ENCODE data around the gene NMNAT3. TPM values are rescaled to one million over a fixed set of nuclear protein-coding genes. Genes with fewer than 3 reads are reported as not detected.

The NMNAT3 gene
- total RNA-seq, 1 experiment from 2014 or later = 4.8 TPM

DNA sequence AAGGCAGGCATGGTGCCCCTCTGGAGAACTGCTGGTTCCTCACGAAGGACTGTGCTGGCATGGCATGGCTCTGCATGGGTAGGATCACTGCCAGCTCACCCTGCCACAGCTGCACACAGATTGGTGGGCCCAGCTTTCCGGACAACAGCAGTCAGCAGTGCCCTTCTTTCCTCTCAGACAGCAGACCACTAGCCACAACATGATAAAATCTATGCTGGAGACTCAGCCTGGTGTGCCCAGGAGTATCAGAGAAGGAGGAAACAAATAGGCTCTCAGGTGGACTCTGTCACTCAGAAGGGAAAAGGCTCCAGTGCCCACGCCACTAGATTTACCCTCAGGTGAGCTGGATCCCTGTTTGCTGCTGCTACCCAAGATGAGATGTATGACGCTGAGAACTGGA is 4.9 kb downstream of the NMNAT3 start:
- no TSS peak for BruUV-seq (replicated peaks)
- CTCF ChIA-PET = no interaction called here
- Histone ChIP-seq H3K9me3 (ENCODE audit: low read length) (no peaks in the 10 kb centered on the region), H3K9ac (ENCODE audit: low read length) (no peak overlapping the region), H3K9me2 (replicated peaks; ENCODE audit: low read length) (no peaks in the 10 kb centered on the region), H4K20me1 (ENCODE audit: low read length) (no peaks in the 10 kb centered on the region), H3K4me1 (ENCODE audit: insufficient read depth, low read length) (no peaks in the 10 kb centered on the region; the same call in 1 of the 2 replicates), H3F3A (ENCODE audit: low read length, unreplicated experiment) (no peaks in the 10 kb centered on the region), H3K79me2 (ENCODE audit: low read length) (no peaks in the 10 kb centered on the region), H3K27me3 (ENCODE audit: low read length) (no peaks in the 10 kb centered on the region), H3K27ac (ENCODE audit: low read length) (no peak overlapping the region), H3K4me3 (ENCODE audit: low read length) (no peak overlapping the region), H2AFZ (ENCODE audit: low read length) (no peak overlapping the region), H3K36me3 (ENCODE audit: low read depth, low read length) (no peaks in the 10 kb centered on the region), H3K4me2 (ENCODE audit: low read length) (no peak overlapping the region)
- POLR2A ChIA-PET (ENCODE audit: unreplicated experiment) = no interaction called here
- DNase-seq (no peak), ATAC-seq (no peak)
- TF ChIP-seq EZH2 (IDR thresholded peaks at IDR 0.05; ENCODE audit: low read length, unreplicated experiment) (no peak), EZH2phosphoT487 (IDR thresholded peaks at IDR 0.05; ENCODE audit: borderline replicate concordance, low read length) (no peak)
- TF ChIP-seq, protein P1, sequence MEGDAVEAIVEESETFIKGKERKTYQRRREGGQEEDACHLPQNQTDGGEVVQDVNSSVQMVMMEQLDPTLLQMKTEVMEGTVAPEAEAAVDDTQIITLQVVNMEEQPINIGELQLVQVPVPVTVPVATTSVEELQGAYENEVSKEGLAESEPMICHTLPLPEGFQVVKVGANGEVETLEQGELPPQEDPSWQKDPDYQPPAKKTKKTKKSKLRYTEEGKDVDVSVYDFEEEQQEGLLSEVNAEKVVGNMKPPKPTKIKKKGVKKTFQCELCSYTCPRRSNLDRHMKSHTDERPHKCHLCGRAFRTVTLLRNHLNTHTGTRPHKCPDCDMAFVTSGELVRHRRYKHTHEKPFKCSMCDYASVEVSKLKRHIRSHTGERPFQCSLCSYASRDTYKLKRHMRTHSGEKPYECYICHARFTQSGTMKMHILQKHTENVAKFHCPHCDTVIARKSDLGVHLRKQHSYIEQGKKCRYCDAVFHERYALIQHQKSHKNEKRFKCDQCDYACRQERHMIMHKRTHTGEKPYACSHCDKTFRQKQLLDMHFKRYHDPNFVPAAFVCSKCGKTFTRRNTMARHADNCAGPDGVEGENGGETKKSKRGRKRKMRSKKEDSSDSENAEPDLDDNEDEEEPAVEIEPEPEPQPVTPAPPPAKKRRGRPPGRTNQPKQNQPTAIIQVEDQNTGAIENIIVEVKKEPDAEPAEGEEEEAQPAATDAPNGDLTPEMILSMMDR (conservative IDR thresholded peaks at IDR 0.05; ENCODE audit: low read depth, low read length) = no peak
- intact Hi-C loops (cut with micrococcal nuclease) = no loop called here

- POLR2A ChIA-PET (ENCODE audit: unreplicated experiment) = no interaction called here
- H3K79me2 ChIP-seq (ENCODE audit: low read length) = no peaks in the 10 kb centered on the region
These were observed 5.7 kb downstream of the NMNAT3 start for GRCh38 chr3:139671863-139672646.

More at GRCh38 chr3:139671863-139672646, 5.7 kb downstream of the NMNAT3 start:
- Histone ChIP-seq H3K4me3 (ENCODE audit: low read length) (no peak overlapping the region), H3K4me1 (ENCODE audit: insufficient read depth, low read length) (no peaks in the 10 kb centered on the region; the same call in 1 of the 2 replicates), H3K4me2 (ENCODE audit: low read length) (no peak overlapping the region), H3K9ac (ENCODE audit: low read length) (no peak overlapping the region), H3K9me3 (ENCODE audit: low read length) (no peaks in the 10 kb centered on the region), H3K36me3 (ENCODE audit: low read depth, low read length) (no peaks in the 10 kb centered on the region), H4K20me1 (ENCODE audit: low read length) (no peaks in the 10 kb centered on the region), H3K27ac (ENCODE audit: low read length) (no peak overlapping the region), H3K9me2 (replicated peaks; ENCODE audit: low read length) (no peaks in the 10 kb centered on the region), H2AFZ (ENCODE audit: low read length) (no peak overlapping the region), H3K27me3 (ENCODE audit: low read length) (no peaks in the 10 kb centered on the region), H3F3A (ENCODE audit: low read length, unreplicated experiment) (no peaks in the 10 kb centered on the region)
- DNase-seq (no peak), ATAC-seq (no peak)
- CTCF ChIA-PET = no interaction called here
- TF ChIP-seq EZH2phosphoT487 (IDR thresholded peaks at IDR 0.05; ENCODE audit: borderline replicate concordance, low read length) = no peak
- no peak for TF ChIP-seq EZH2 (IDR thresholded peaks at IDR 0.05; ENCODE audit: low read length, unreplicated experiment)
- TF ChIP-seq, protein P1 (conservative IDR thresholded peaks at IDR 0.05; ENCODE audit: low read depth, low read length) = no peak
- BruUV-seq (replicated peaks) = no TSS peak
- intact Hi-C loops (cut with micrococcal nuclease) = no loop called here
